IMR-90 (cell line): ENCODE measurements around the gene MADD. TPM values are rescaled to one million over a fixed set of nuclear protein-coding genes. Genes with fewer than 3 reads are reported as not detected.
A peak's percentile ranks its signal among the peaks of the same experiment; 100 is the strongest.

Experiments
- ATAC-seq: fragments of 200-7000 bp; cut with Tn5 transposase; 2 replicates; pipeline ENCODE4 v1.9.1; 2020; ENCODE audit warnings: low read depth, mild to moderate bottlenecking, moderate library complexity
- BruUV-seq: library from RNA; stranded (reverse); fragments of 400-500 nt; replicated peaks from 2 replicates; lab custom pipeline; 2021; lab: Mats Ljungman, UMichigan
- CTCF ChIA-PET: fragments of 300-600 bp; formaldehyde crosslinking; extraction: SDS; loops from one replicate; lab custom pipeline; 2021; ENCODE audit warnings: antibody characterized with exemption; lab: Yijun Ruan, JAX
- POLR2A ChIA-PET: fragments of 300-600 bp; sonication (Branson Sonifier 250); formaldehyde crosslinking; loops from one replicate; lab custom pipeline; 2022; ENCODE audit warnings: antibody characterized with exemption; ENCODE audit not compliant: unreplicated experiment; lab: Charles Lee
- DNase-seq: peaks from one replicate; pipeline ENCODE4 v3.0.0; 2013
- H2AFZ ChIP-seq: replicated peaks from 2 replicates; pipeline ENCODE3; 2013; ENCODE audit warnings: low read length, mild to moderate bottlenecking; ENCODE audit not compliant: poor library complexity
- H2AK5ac ChIP-seq: 2 replicates; pipeline ENCODE4 v1.6.1; 2013; ENCODE audit warnings: low read depth, low read length, inconsistent platforms
- H2AK9ac ChIP-seq: replicated peaks from 2 replicates; pipeline ENCODE3; 2013; ENCODE audit warnings: mild to moderate bottlenecking, low read depth, low read length, moderate library complexity; ENCODE audit not compliant: poor library complexity
- H2BK120ac ChIP-seq: 2 replicates; pipeline ENCODE4 v1.6.1; 2013; ENCODE audit warnings: low read depth, low read length, inconsistent platforms
- H2BK15ac ChIP-seq: 3 replicates; pipeline ENCODE4 v1.6.1; 2013; ENCODE audit warnings: low read depth, low read length, inconsistent platforms
- H2BK20ac ChIP-seq: 2 replicates; pipeline ENCODE4 v1.6.1; 2013; ENCODE audit warnings: low read depth, mild to moderate bottlenecking, inconsistent platforms, low read length, moderate library complexity
- H2BK5ac ChIP-seq: 2 replicates; pipeline ENCODE4 v1.6.1; 2013; ENCODE audit warnings: mild to moderate bottlenecking, low read depth, low read length, inconsistent platforms; ENCODE audit not compliant: poor library complexity, severe bottlenecking
- H3K14ac ChIP-seq: replicated peaks from 2 replicates; pipeline ENCODE4 v1.6.1; 2013; ENCODE audit warnings: low read depth, low read length, inconsistent platforms
- H3K18ac ChIP-seq: 2 replicates; pipeline ENCODE4 v1.6.1; 2013; ENCODE audit warnings: low read depth, low read length, control low read depth
- H3K23ac ChIP-seq: 2 replicates; pipeline ENCODE4 v1.6.1; 2013; ENCODE audit warnings: low read depth, low read length, inconsistent platforms
- H3K27ac ChIP-seq: 2 replicates; pipeline ENCODE4 v1.5.1; 2013; ENCODE audit warnings: mild to moderate bottlenecking, control low read depth, low read length; ENCODE audit not compliant: insufficient read depth
- H3K27me3 ChIP-seq: 2 replicates; pipeline ENCODE4 v1.6.1; 2013; ENCODE audit warnings: low read length; ENCODE audit not compliant: control insufficient read depth, insufficient read depth
- H3K36me3 ChIP-seq: 2 replicates; pipeline ENCODE4 v1.6.1; 2013; ENCODE audit warnings: low read length, mixed read lengths; ENCODE audit not compliant: control insufficient read depth, insufficient read depth
- H3K4ac ChIP-seq: 2 replicates; pipeline ENCODE4 v1.6.1; 2013; ENCODE audit warnings: low read depth, low read length, inconsistent platforms
- H3K4me1 ChIP-seq: 2 replicates; pipeline ENCODE4 v1.6.1; 2013; ENCODE audit warnings: low read length, mixed read lengths; ENCODE audit not compliant: control insufficient read depth, insufficient read depth
- H3K4me2 ChIP-seq: 2 replicates; pipeline ENCODE4 v1.6.1; 2013; ENCODE audit warnings: low read depth, mild to moderate bottlenecking, control low read depth, low read length, moderate library complexity
- H3K4me3 ChIP-seq: 2 replicates; pipeline ENCODE4 v1.5.1; 2013; ENCODE audit warnings: low read depth, mild to moderate bottlenecking, control low read depth, low read length, moderate library complexity; ENCODE audit not compliant: insufficient read depth
- H3K56ac ChIP-seq: 2 replicates; pipeline ENCODE4 v1.6.1; 2013; ENCODE audit warnings: low read length, inconsistent platforms; ENCODE audit not compliant: insufficient read depth; ENCODE audit errors: extremely low read depth
- H3K79me1 ChIP-seq, 2 experiments: 2 replicates each; pipeline ENCODE4 v1.6.1; 2013; ENCODE audit warnings: low read length in 2 of 2, inconsistent platforms in 1 of 2, low read depth in 1 of 2
- H3K9ac ChIP-seq: 2 replicates; pipeline ENCODE4 v1.6.1; 2013; ENCODE audit warnings: low read depth, low read length, control low read depth
- H3K9me1 ChIP-seq: 2 replicates; pipeline ENCODE4 v1.6.1; 2013; ENCODE audit warnings: low read length, inconsistent platforms; ENCODE audit not compliant: insufficient read depth
- H3K9me3 ChIP-seq: 2 replicates; pipeline ENCODE4 v1.6.1; 2013; ENCODE audit warnings: low read length; ENCODE audit not compliant: control insufficient read depth, insufficient read depth
- H4K20me1 ChIP-seq: 2 replicates; pipeline ENCODE4 v1.6.1; 2013; ENCODE audit warnings: low read length, inconsistent platforms; ENCODE audit not compliant: insufficient read depth
- H4K5ac ChIP-seq: 2 replicates; pipeline ENCODE4 v1.6.1; 2013; ENCODE audit warnings: mild to moderate bottlenecking, low read depth, low read length, control low read depth
- H4K8ac ChIP-seq, 2 experiments: 2 replicates each; pipeline ENCODE4 v1.6.1; 2013; ENCODE audit warnings: low read depth in 2 of 2, low read length in 2 of 2, control low read depth in 1 of 2, inconsistent platforms in 1 of 2
- H4K91ac ChIP-seq: 2 replicates; pipeline ENCODE4 v1.6.1; 2013; ENCODE audit warnings: low read depth, low read length, inconsistent platforms; ENCODE audit not compliant: insufficient read depth
- BHLHE40 ChIP-seq: fragments of 150-350 bp; IDR thresholded peaks from 2 replicates; pipeline ENCODE4 v1.6.1; 2016; ENCODE audit warnings: mild to moderate bottlenecking, low read depth, low read length
- CEBPB ChIP-seq: IDR thresholded peaks from 2 replicates; pipeline ENCODE4 v1.6.1; 2012; ENCODE audit warnings: low read depth, low read length, improper control_type of control experiment
- CHD1 ChIP-seq: IDR thresholded peaks from 2 replicates; pipeline ENCODE4 v1.6.1; 2012; ENCODE audit warnings: low read depth, low read length, improper control_type of control experiment
- CTCF ChIP-seq: conservative IDR thresholded peaks from 2 replicates; pipeline ENCODE4 v1.5.1; 2012; ENCODE audit warnings: mild to moderate bottlenecking, low read depth, low read length, improper control_type of control experiment
- ELK1 ChIP-seq: fragments of 150-350 bp; IDR thresholded peaks from 2 replicates; pipeline ENCODE4 v1.6.1; 2016; ENCODE audit warnings: low read depth, mild to moderate bottlenecking, low read length, moderate library complexity, borderline replicate concordance
- FOS ChIP-seq: fragments of 150-350 bp; IDR thresholded peaks from 2 replicates; pipeline ENCODE4 v1.6.1; 2016; ENCODE audit warnings: low read depth, low read length
- MAFK ChIP-seq: IDR thresholded peaks from 2 replicates; pipeline ENCODE4 v1.6.1; 2012; ENCODE audit warnings: low read depth, low read length, improper control_type of control experiment
- MAZ ChIP-seq: IDR thresholded peaks from 2 replicates; pipeline ENCODE4 v1.6.1; 2012; ENCODE audit warnings: low read depth, mild to moderate bottlenecking, low read length, improper control_type of control experiment, moderate library complexity, borderline replicate concordance
- MXI1 ChIP-seq: IDR thresholded peaks from 2 replicates; pipeline ENCODE4 v1.6.1; 2012; ENCODE audit warnings: low read depth, mild to moderate bottlenecking, low read length, moderate library complexity, borderline replicate concordance
- NFE2L2 ChIP-seq: fragments of 150-350 bp; IDR thresholded peaks from 2 replicates; pipeline ENCODE4 v1.6.1; 2016; ENCODE audit warnings: low read depth, mild to moderate bottlenecking, low read length
- POLR2A ChIP-seq: IDR thresholded peaks from 2 replicates; pipeline ENCODE4 v1.6.1; 2012; ENCODE audit warnings: mild to moderate bottlenecking, low read depth, low read length
- RAD21 ChIP-seq: IDR thresholded peaks from 2 replicates; pipeline ENCODE4 v1.6.1; 2012; ENCODE audit warnings: low read length, improper control_type of control experiment
- RCOR1 ChIP-seq: IDR thresholded peaks from 2 replicates; pipeline ENCODE4 v1.6.1; 2012; ENCODE audit warnings: mild to moderate bottlenecking, low read length, improper control_type of control experiment; ENCODE audit not compliant: insufficient replicate concordance
- RFX5 ChIP-seq: IDR thresholded peaks from 2 replicates; pipeline ENCODE4 v1.8.0; 2012; ENCODE audit warnings: low read depth, mild to moderate bottlenecking, low read length, moderate library complexity
- SMC3 ChIP-seq: fragments of 150-350 bp; IDR thresholded peaks from 2 replicates; pipeline ENCODE4 v1.6.1; 2016; ENCODE audit warnings: low read depth, mild to moderate bottlenecking, antibody characterized with exemption, low read length, moderate library complexity
- USF2 ChIP-seq: fragments of 150-350 bp; IDR thresholded peaks from 2 replicates; pipeline ENCODE4 v1.6.1; 2017; ENCODE audit warnings: mild to moderate bottlenecking, antibody characterized with exemption, low read length, low read depth
- WGBS, 2 experiments: methylation state at CpG; one replicate each; pipeline versions ENCODE4 v1.1.5 to v1.1.7; 2013; ENCODE audit warnings: missing lambda C conversion rate in 2 of 2; ENCODE audit not compliant: insufficient read length in 1 of 2; ENCODE audit errors: extremely low coverage in 2 of 2; 5-methylcytosine and 5-hydroxymethylcytosine counted together
- dilution Hi-C: fragments of 300-500 bp; cut with HindIII; formaldehyde crosslinking; loops from one replicate; pipeline ENCODE4 v1.14.3; 2018; ENCODE audit warnings: low sequenced_read_pairs; ENCODE audit not compliant: unreplicated experiment
- in situ Hi-C: fragments of 300-500 bp; cut with MboI; formaldehyde crosslinking; loops from 3 replicates; pipeline ENCODE4 v1.14.3; 2019; ENCODE audit warnings: low sequenced_read_pairs, inconsistent platforms, mixed read lengths
- intact Hi-C: fragments of 100-400 bp; cut with micrococcal nuclease; formaldehyde crosslinking; loops from 2 replicates; pipeline ENCODE4 v1.10.0; 2022
- polyA plus RNA-seq, 3 experiments: library from polyadenylated mRNA; depleted of rRNA; stranded (reverse); fragments of >200 nt; gene quantifications; 2 replicates each; pipeline ENCODE4 v1.2.3, GENCODE V29; 2012; ENCODE audit warnings: low replicate concordance in 1 of 3
- total RNA-seq: library from RNA; depleted of rRNA; stranded (reverse); fragments of >200 nt; gene quantifications from 2 replicates; pipeline ENCODE4 v1.2.3, GENCODE V29; 2012

Gene MADD
- total and polyA plus RNA-seq, 2 of the 4 experiments (the other 2 are of a cell fraction), result 13.3 to 16.4 TPM

- Histone ChIP-seq H3K79me1 (peaks cover 0 to 3% of the 10 kb centered on the region in 2 experiments; a peak in 1 of 4 replicates), H4K20me1 (no peaks in the 10 kb centered on the region), H3K27ac (no peak overlapping the region), H2BK15ac (no peak overlapping the region), H4K91ac (no peak overlapping the region), H3K4me3 (no peak overlapping the region), H2AK5ac (no peak overlapping the region), H4K8ac (no peak overlapping the region), H2BK5ac (no peak overlapping the region), H3K9ac (no peak overlapping the region), H3K18ac (no peak overlapping the region), H3K4ac (no peak overlapping the region), H2BK20ac (no peak overlapping the region), H3K23ac (no peak overlapping the region), H3K56ac (no peak overlapping the region), H3K9me1 (peaks cover 6% of the 10 kb centered on the region; the same call in 1 of the 2 replicates), H2BK120ac (no peak overlapping the region), H3K4me1 (no peaks in the 10 kb centered on the region), H2AK9ac (peak overlapping the region; percentile 50), H3K36me3 (peaks cover 22% of the 10 kb centered on the region), H3K27me3 (no peaks in the 10 kb centered on the region), H3K4me2 (no peak overlapping the region), H2AFZ (no peak overlapping the region), H4K5ac (no peak overlapping the region), H3K9me3 (no peaks in the 10 kb centered on the region), H3K14ac (no peak overlapping the region)
- BruUV-seq, result no TSS peak
- in situ Hi-C loops, result no loop called here
- no peak for TF ChIP-seq RFX5
- TF ChIP-seq MAZ, result no peak
- no peak for TF ChIP-seq FOS
- no peak for TF ChIP-seq CEBPB
- no peak for TF ChIP-seq RCOR1
- no peak for TF ChIP-seq ELK1
- TF ChIP-seq MXI1, result no peak
- no peak for TF ChIP-seq USF2
- no peak for TF ChIP-seq MAFK
- TF ChIP-seq BHLHE40, result no peak
- no peak for TF ChIP-seq SMC3
- no peak for TF ChIP-seq CHD1
- no peak for TF ChIP-seq NFE2L2
- no peak for TF ChIP-seq RAD21
- TF ChIP-seq CTCF, result no peak
- no peak for TF ChIP-seq POLR2A
- intact Hi-C loops, result loop anchor here (5.0 kb wide), 1 partner anchor 38 kb away; no protein-coding TSS in a partner anchor
- dilution Hi-C loops, result no loop called here
- WGBS, 2 experiments, result no CpG with 5 or more reads among the region's 5 CpGs
- peak; percentile 66 for ATAC-seq
- ChIA-PET CTCF (no interaction called here), POLR2A (no interaction called here)
- DNase-seq, result peak; percentile 55
These were observed 45.1 kb downstream of the MADD start for GRCh38 chr11:47314992-47315391.
